A673 (cell line): Measurements from ENCODE around the gene CLEC4M.

ENCODE experiments used
- EZH2 ChIP-seq: fragments of 200-600 bp; sonication (generic); IDR thresholded peaks from 2 replicates; pipeline ENCODE4 v1.6.1; 2017; ENCODE audit warnings: borderline replicate concordance, low read depth, mild to moderate bottlenecking, mixed read lengths, antibody characterized with exemption, low read length; ENCODE audit not compliant: poor library complexity, severe bottlenecking
- TF ChIP-seq, protein P1 (sequence below): fragments of 300-800, 200-600 bp; sonication (generic); conservative IDR thresholded peaks from 2 replicates; pipeline ENCODE4 v1.5.1; 2017; ENCODE audit warnings: low read depth, mild to moderate bottlenecking, antibody characterized with exemption, low read length, moderate library complexity, mixed read lengths

DNA sequence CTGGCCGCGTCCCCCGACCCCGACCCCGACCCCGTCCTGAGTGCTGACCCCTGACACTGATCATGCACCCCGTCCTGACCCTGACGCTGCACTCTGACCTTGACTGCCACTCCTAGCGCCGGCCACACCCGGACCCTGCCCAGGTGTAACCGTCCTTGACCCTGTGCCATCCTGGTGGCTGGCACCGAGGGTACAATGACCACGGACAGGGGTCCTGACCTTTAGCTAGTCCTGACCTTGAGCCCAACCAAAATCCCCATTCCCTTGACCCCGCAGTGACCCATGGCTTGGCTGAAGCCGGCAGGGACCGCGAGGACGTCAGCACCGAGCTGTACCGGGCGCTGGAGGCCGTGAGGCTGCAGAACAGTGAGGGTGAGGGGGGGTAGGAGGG, 25.9 kb downstream of the CLEC4M start:
- TF ChIP-seq, protein P1, sequence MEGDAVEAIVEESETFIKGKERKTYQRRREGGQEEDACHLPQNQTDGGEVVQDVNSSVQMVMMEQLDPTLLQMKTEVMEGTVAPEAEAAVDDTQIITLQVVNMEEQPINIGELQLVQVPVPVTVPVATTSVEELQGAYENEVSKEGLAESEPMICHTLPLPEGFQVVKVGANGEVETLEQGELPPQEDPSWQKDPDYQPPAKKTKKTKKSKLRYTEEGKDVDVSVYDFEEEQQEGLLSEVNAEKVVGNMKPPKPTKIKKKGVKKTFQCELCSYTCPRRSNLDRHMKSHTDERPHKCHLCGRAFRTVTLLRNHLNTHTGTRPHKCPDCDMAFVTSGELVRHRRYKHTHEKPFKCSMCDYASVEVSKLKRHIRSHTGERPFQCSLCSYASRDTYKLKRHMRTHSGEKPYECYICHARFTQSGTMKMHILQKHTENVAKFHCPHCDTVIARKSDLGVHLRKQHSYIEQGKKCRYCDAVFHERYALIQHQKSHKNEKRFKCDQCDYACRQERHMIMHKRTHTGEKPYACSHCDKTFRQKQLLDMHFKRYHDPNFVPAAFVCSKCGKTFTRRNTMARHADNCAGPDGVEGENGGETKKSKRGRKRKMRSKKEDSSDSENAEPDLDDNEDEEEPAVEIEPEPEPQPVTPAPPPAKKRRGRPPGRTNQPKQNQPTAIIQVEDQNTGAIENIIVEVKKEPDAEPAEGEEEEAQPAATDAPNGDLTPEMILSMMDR = no peak
- TF ChIP-seq EZH2 = no peak
